Bronchial epithelial cell (primary cell): Measurements from ENCODE around the gene GUSB. TPM values are rescaled to one million over a fixed set of nuclear protein-coding genes. Genes with fewer than 3 reads are reported as not detected.
"Not testable (repeated sequence)": the region's sequence is repeated elsewhere in the genome, so short reads cannot be mapped to it uniquely, and the experiment has no call there.

Experiments
- DNase-seq: peaks from one replicate; pipeline ENCODE4 v3.0.0-alpha.2; 2010; ENCODE audit warnings: low read depth
- FAIRE-seq: peaks from 2 replicates; lab custom pipeline; 2011; peaks lifted over from hg19 to GRCh38; lab: Jason Lieb, UNC
- H3K27me3 ChIP-seq: 2 replicates; pipeline ENCODE4 v1.5.1; 2011; ENCODE audit warnings: low read length; ENCODE audit not compliant: control insufficient read depth, insufficient read depth
- H3K36me3 ChIP-seq: 2 replicates; pipeline ENCODE4 v1.5.1; 2011; ENCODE audit warnings: low read length; ENCODE audit not compliant: control insufficient read depth, insufficient read depth
- H3K4me3 ChIP-seq: 2 replicates; pipeline ENCODE4 v1.5.1; 2011; ENCODE audit warnings: mild to moderate bottlenecking, low read depth, low read length, control low read depth
- CTCF ChIP-seq: IDR thresholded peaks from 2 replicates; pipeline ENCODE4 v1.5.1; 2011; ENCODE audit warnings: mild to moderate bottlenecking, moderate library complexity, low read length, control low read depth, inconsistent platforms; ENCODE audit not compliant: insufficient read depth, severe bottlenecking
- total RNA-seq: library from RNA; depleted of rRNA; stranded (reverse); fragments of >200 nt; gene quantifications from 2 replicates; pipeline ENCODE4 v1.2.1, GENCODE V29; 2014

GUSB gene
- total RNA-seq: 22.7 and 24.0 TPM in 2 replicates

DNA sequence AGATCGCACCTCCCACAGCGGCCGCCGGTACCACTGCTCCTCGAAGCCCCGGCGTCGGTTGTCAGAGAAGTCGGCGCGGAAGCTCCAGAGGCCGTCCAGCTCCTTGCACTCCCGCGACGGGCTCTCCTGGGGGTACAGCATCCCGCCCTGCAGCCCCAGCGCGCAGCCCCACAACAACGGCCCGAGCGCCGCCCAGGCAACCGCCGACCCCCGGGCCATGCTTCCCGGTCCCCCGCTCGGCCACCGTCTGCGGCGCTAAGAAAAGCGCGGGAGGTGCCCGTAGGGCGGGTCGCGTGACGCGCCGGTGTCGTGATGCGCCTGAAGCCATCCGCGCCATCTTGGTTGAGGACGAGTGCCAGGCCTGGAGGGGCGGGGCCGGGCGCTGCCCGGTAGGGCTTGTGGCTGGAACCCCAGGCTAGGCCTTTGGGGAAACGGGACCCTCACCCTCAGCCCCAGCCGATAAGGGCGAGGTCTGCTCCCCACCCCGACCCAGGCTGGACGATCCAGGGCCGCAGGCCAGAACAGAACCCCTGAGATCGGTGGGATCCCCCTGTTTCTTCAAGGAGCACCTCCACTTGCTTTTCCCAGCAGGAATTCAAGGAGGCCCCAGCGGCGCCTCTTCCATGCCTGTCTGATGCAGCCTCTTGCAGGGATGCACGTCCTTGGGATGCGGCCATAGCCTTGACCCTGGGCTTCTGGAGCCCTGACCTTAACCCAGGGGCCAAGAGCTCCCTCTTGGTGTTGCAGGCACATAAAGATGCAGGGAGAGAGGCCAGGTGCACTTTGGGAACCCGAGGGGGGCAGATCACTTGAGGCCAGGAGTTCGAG lies at the start of gene GUSB:
GUSB (minus strand) TSS at position 249 of the 828 bp plus-strand sequence; CDS start at position 219, 30 bp downstream.
- FAIRE-seq (no peak), DNase-seq (peak; percentile 58)
- Histone ChIP-seq H3K36me3 (peaks cover 1% of the 10 kb centered on the region), H3K4me3 (peak within 1 kb of the TSS; percentile 85), H3K27me3 (no peaks in the 10 kb centered on the region)
- no peak for TF ChIP-seq CTCF

DNA sequence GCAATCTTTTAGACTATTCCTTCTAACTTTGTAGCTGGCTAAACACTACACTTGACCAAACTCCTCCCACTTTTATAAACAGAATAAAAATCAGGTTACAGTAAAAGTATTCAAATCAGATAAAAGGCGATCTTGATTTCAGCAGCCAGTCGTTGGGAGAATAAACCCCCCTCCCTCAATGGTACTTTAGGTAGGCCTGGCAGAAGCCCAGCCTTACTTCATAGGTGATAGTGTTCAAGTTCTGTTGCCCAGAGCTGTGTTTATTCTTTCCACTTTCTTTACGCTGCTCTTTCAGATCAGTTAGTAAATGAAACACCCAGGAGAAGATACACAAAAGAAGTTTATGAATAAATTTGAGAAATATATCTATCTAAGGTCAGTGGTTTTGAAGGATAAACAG lies 46.3 kb upstream of the GUSB start:
- H3K27me3 ChIP-seq, H3K4me3 ChIP-seq, FAIRE-seq, DNase-seq, H3K36me3 ChIP-seq: not testable (repeated sequence)

- no peaks in the 10 kb centered on the region for H3K27me3 ChIP-seq
- TF ChIP-seq CTCF: no peak
- no peak for FAIRE-seq
These were observed 34.1 kb upstream of the GUSB start for GRCh38 chr7:66016131-66016461.

GRCh38 chr7:66015440-66016130 lies 33.6 kb upstream of the GUSB start:
- DNase-seq (no peak), FAIRE-seq (no peak)
- Histone ChIP-seq H3K4me3 (no peak overlapping the region), H3K27me3 (no peaks in the 10 kb centered on the region), H3K36me3 (no peaks in the 10 kb centered on the region)
- TF ChIP-seq CTCF: no peak

More at GRCh38 chr7:66016131-66016461, 34.1 kb upstream of the GUSB start:
- peak; percentile 79 for DNase-seq
- no peak overlapping the region for H3K4me3 ChIP-seq
- no peaks in the 10 kb centered on the region for H3K36me3 ChIP-seq

DNA sequence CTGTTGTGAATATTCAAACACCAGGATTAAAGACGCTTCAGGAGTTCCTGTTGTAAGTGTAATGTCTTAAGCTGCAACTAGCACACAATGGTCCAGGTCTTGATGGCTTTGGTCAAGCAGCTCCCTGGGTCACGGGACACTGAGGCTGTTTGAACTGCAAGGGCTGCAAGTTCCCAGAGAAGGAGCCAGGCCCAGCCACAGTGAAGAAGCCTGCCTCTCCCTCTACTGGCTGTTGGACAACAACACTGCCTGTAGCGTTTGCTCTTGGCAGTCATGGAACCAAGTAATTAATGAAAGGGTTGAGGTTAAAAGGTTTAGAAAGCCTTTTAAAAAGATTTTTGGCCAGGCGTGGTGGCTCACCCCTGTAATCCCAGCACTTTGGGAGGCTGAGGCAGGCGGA lies 31.9 kb upstream of the GUSB start:
- no peak overlapping the region for H3K4me3 ChIP-seq
- H3K36me3 ChIP-seq: no peaks in the 10 kb centered on the region
- TF ChIP-seq CTCF: peak; percentile 44
- FAIRE-seq: peak; percentile 47
- DNase-seq: peak; percentile 31
- no peaks in the 10 kb centered on the region for H3K27me3 ChIP-seq

DNA sequence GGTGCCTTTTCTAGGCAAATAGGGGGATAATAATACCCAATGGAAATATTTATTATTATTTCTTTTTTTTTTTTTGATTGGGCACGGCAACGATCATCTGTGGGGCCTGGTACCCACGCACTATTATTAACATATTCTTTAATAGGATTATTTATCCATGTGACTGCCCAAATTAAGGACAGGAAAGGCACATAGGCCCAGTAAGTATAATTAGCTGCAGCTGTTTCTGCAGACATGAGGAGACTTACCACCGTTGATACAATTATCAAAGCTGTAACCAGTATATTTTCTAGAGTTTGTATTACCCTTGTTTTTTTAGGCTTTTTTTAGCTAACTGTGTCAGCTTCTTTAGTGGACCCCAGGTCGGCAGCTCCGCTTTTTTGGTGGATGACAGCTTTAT lies 25.2 kb upstream of the GUSB start:
- Histone ChIP-seq H3K4me3 (no peak overlapping the region), H3K36me3 (no peaks in the 10 kb centered on the region), H3K27me3 (no peaks in the 10 kb centered on the region)
- TF ChIP-seq CTCF: no peak
- DNase-seq (no peak), FAIRE-seq (no peak)

DNA sequence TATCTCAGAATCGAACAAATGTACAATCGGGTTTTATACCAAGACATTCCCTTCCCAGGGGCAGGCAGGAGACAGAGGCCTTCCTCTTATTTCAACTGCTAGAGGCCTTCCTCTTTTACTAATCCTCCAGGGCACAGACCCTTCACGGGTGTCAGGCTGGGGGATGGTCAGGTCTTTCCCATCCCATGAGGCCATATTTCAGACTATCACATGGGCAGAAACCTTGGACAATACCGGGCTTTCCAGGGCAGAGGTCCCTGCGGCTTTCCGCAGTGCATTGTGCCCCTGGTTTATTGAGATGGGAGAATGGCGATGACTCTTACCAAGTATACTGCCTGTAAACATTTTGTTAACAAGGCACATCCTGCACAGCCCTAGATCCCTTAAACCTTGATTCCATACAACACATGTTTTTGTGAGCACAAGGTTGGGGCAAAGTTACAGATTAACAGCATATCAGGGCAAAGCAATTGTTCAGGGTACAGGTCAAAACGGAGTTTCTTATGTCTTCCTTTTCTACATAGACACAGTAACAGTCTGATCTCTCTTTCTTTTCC lies 23.2 kb upstream of the GUSB start:
- not testable (repeated sequence) for H3K4me3 ChIP-seq, DNase-seq, H3K27me3 ChIP-seq, FAIRE-seq, H3K36me3 ChIP-seq

DNA sequence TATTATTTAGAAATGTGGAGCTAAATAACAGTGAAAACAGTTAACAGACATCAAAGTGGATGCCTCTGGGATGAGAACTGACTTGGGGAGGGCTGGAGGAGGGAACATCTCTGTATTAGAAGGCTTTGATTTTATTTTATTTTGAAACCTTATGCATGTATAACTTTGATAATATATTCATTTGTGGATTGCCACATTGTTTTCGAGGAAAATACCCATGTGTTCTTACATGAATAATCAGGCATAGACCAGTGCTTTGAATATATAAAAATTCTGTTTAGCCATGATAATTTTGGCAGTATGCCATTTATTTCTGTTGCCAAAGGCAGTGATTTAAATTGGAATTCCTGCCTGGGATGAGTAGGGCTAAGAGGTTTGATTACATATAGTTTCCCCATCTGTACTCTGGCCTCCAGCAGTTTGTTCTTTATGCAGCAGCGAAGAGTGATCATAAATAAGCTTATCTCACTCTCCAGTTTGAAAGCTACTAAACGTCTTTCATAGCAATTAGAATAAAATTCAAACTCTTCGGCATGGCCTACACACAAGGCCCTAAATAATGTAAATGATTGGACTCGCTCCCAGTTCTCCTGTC lies 18.9 kb upstream of the GUSB start:
- H3K36me3 ChIP-seq, FAIRE-seq, H3K4me3 ChIP-seq, H3K27me3 ChIP-seq, DNase-seq: not testable (repeated sequence)
